Testis (tissue), 3 donors: ENCODE measurements around the gene CLASP2. TPM values are rescaled to one million over a fixed set of nuclear protein-coding genes. Genes with fewer than 3 reads are reported as not detected.

ENCODE experiments used
- DNase-seq: peaks from one replicate; pipeline ENCODE4 v3.0.0-alpha.2; 2019
- H3K27ac ChIP-seq, 2 donors: fragments of 200-600 bp; sonication (generic); one replicate each; pipeline ENCODE4 v1.5.1; 2019
- H3K27me3 ChIP-seq: fragments of 200-600 bp; sonication (generic); one replicate; pipeline ENCODE4 v1.5.1; 2019
- H3K36me3 ChIP-seq: fragments of 200-600 bp; sonication (generic); one replicate; pipeline ENCODE4 v1.5.1; 2017; ENCODE audit warnings: low read depth; ENCODE audit errors: missing control alignments
- H3K4me1 ChIP-seq: fragments of 200-600 bp; sonication (generic); one replicate; pipeline ENCODE4 v1.5.1; 2019
- H3K4me3 ChIP-seq, 2 donors: fragments of 200-600 bp; sonication (generic); one replicate each; pipeline ENCODE4 v1.5.1; 2017 to 2019
- H3K9me3 ChIP-seq: fragments of 200-600 bp; sonication (generic); one replicate; pipeline ENCODE4 v1.5.1; 2017
- CTCF ChIP-seq, 3 experiments: fragments of 450-650 bp in 2 of 3; fragments of 200-600 bp in 1 of 3; sonication (generic) in 1 of 3; IDR thresholded peaks; one replicate each; pipeline ENCODE4 v1.5.1; 2016 to 2019; ENCODE audit warnings: antibody characterized with exemption in 3 of 3, mild to moderate bottlenecking in 2 of 3, moderate library complexity in 1 of 3
- POLR2A ChIP-seq: fragments of 450-650 bp; IDR thresholded peaks from one replicate; pipeline ENCODE4 v1.6.1; 2017; ENCODE audit warnings: antibody characterized with exemption, mild to moderate bottlenecking, moderate library complexity
- WGBS, 2 donors: methylation state at CpG; one replicate each; pipeline ENCODE4 v1.1.5; 2018; 5-methylcytosine and 5-hydroxymethylcytosine counted together
- intact Hi-C: fragments of 100-400 bp; cut with DNase I; formaldehyde crosslinking; loops from one replicate; pipeline ENCODE4 v1.15.1; 2023; ENCODE audit warnings: low total_unique reads
- polyA plus RNA-seq: library from polyadenylated mRNA; stranded (reverse); fragments of 350-450 nt; fragmentation: Illumina TruSeq; extraction: RNeasy Lipid Tissue Mini Kit (QIAGEN cat#74804); gene quantifications from one replicate; pipeline ENCODE4 v1.2.3, GENCODE V29; 2014; ENCODE audit warnings: low read depth, low replicate concordance; ENCODE audit not compliant: insufficient read depth
- total RNA-seq, 2 donors: library from RNA; depleted of rRNA; stranded (reverse); fragments of >200 nt; gene quantifications; one replicate each; pipeline ENCODE4 v1.2.3, GENCODE V29; 2016

The CLASP2 gene
- total and polyA plus RNA-seq, 3 donors from 2014 or later = 21.5 to 72.1 (median 68.4) TPM

- intact Hi-C loops = no loop called here
- WGBS, 2 donors = 86 to 97% methylated on average over 2 of the region's 2 CpGs
- TF ChIP-seq POLR2A = no peak
- no peak for TF ChIP-seq CTCF (IDR thresholded peaks at IDR 0.05)
- no peak overlapping the region for H3K27ac ChIP-seq
- DNase-seq = no peak
- H3K9me3 ChIP-seq = no peaks in the 10 kb centered on the region
- no peaks in the 10 kb centered on the region for H3K27me3 ChIP-seq
- H3K4me1 ChIP-seq = no peaks in the 10 kb centered on the region
- H3K36me3 ChIP-seq = no peaks in the 10 kb centered on the region
- no peak overlapping the region for H3K4me3 ChIP-seq
Observed at GRCh38 chr3:33488246-33488645, 229.8 kb downstream of the CLASP2 start.

- H3K27me3 ChIP-seq = no peaks in the 10 kb centered on the region
- H3K27ac ChIP-seq = no peak overlapping the region
- 69 to 77% methylated on average over 1 of the region's 1 CpG for WGBS, 2 donors
- no peak for TF ChIP-seq CTCF (IDR thresholded peaks at IDR 0.05)
- no peak for TF ChIP-seq POLR2A
- no peak for DNase-seq
- H3K4me3 ChIP-seq = no peak overlapping the region
- H3K4me1 ChIP-seq = no peaks in the 10 kb centered on the region
- no peaks in the 10 kb centered on the region for H3K36me3 ChIP-seq
- intact Hi-C loops = no loop called here
- no peaks in the 10 kb centered on the region for H3K9me3 ChIP-seq
Observed at GRCh38 chr3:33482111-33482521, 235.9 kb downstream of the CLASP2 start.

GRCh38 chr3:33474896-33475295 lies 243.2 kb downstream of the CLASP2 start:
- TF ChIP-seq POLR2A (no peak), CTCF (IDR thresholded peaks at IDR 0.05) (no peak)
- no peaks in the 10 kb centered on the region for H3K36me3 ChIP-seq
- H3K27ac ChIP-seq = no peak overlapping the region
- 80 to 87% methylated on average over 2 of the region's 2 CpGs for WGBS, 2 donors
- intact Hi-C loops = no loop called here
- H3K27me3 ChIP-seq = no peaks in the 10 kb centered on the region
- DNase-seq = no peak
- H3K9me3 ChIP-seq = no peaks in the 10 kb centered on the region
- H3K4me1 ChIP-seq = no peaks in the 10 kb centered on the region
- H3K4me3 ChIP-seq = no peak overlapping the region

- no peak overlapping the region for H3K4me3 ChIP-seq
- no peak overlapping the region for H3K27ac ChIP-seq
- no peak for TF ChIP-seq CTCF (IDR thresholded peaks at IDR 0.05)
- no peak for TF ChIP-seq POLR2A
- H3K9me3 ChIP-seq = no peaks in the 10 kb centered on the region
- intact Hi-C loops = no loop called here
- 86 to 98% methylated on average over 2 of the region's 2 CpGs for WGBS, 2 donors
- no peaks in the 10 kb centered on the region for H3K27me3 ChIP-seq
- no peaks in the 10 kb centered on the region for H3K36me3 ChIP-seq
- H3K4me1 ChIP-seq = no peaks in the 10 kb centered on the region
- DNase-seq = no peak
Observed at GRCh38 chr3:33473813-33474212, 244.2 kb downstream of the CLASP2 start.

GRCh38 chr3:33467786-33468185 lies 250.3 kb downstream of the CLASP2 start:
- TF ChIP-seq POLR2A (no peak), CTCF (IDR thresholded peaks at IDR 0.05) (no peak)
- Histone ChIP-seq H3K36me3 (no peaks in the 10 kb centered on the region), H3K4me1 (no peaks in the 10 kb centered on the region), H3K4me3 (no peak overlapping the region), H3K27ac (no peak overlapping the region), H3K27me3 (no peaks in the 10 kb centered on the region), H3K9me3 (no peaks in the 10 kb centered on the region)
- DNase-seq = no peak
- WGBS, 2 donors = 92 to 96% methylated on average over 3 of the region's 3 CpGs
- intact Hi-C loops = no loop called here
